Ovary (tissue), 3 donors: ENCODE results near the gene BHLHE23.

ENCODE experiments used
- CTCF ChIP-seq, 3 donors: fragments of 450-650 bp in 2 of 3; fragments of 200-600 bp in 1 of 3; IDR thresholded peaks; one replicate each; pipeline versions ENCODE4 v1.5.1 to v1.8.0; 2016 to 2022; ENCODE audit warnings: antibody characterized with exemption in 3 of 3, mild to moderate bottlenecking in 1 of 3
- POLR2A ChIP-seq: fragments of 450-650 bp; IDR thresholded peaks from one replicate; pipeline ENCODE4 v1.6.1; 2017; ENCODE audit warnings: antibody characterized with exemption, mild to moderate bottlenecking, moderate library complexity
- donor health status: DM: no; HTN: no; CAD: no.

- TF ChIP-seq CTCF (IDR thresholded peaks at IDR 0.05) (no peak), POLR2A (no peak)
Observed at GRCh38 chr20:62976886-62977285, 29.9 kb downstream of the BHLHE23 start.
